G401 (cell line): ENCODE measurements around the gene IFRD1. TPM values are rescaled to one million over a fixed set of nuclear protein-coding genes. Genes with fewer than 3 reads are reported as not detected.

Source experiments
- DNase-seq: peaks from one replicate; pipeline ENCODE4 v3.0.0-alpha.2; 2015; ENCODE audit warnings: low spot score
- in situ Hi-C: cut with HindIII; loops from 2 replicates; pipeline ENCODE4 v1.10.0; 2016; ENCODE audit warnings: low sequenced_read_pairs, mixed read lengths
- total RNA-seq: library from RNA; depleted of rRNA; stranded (reverse); fragments of >200 nt; shearing (Covaris generic); gene quantifications from 2 replicates; pipeline ENCODE4 v1.2.3, GENCODE V29; 2014

IFRD1 gene
- total RNA-seq, 1 experiment from 2014 or later = 26.3 TPM

- DNase-seq = no peak
- in situ Hi-C loops = no loop called here
These were observed 31.0 kb downstream of the IFRD1 start for GRCh38 chr7:112481121-112481736.

- in situ Hi-C loops = no loop called here
- DNase-seq = no peak
These were observed 31.8 kb downstream of the IFRD1 start for GRCh38 chr7:112481833-112482670.

GRCh38 chr7:112484671-112485167, 34.5 kb downstream of the IFRD1 start:
- no peak for DNase-seq
- in situ Hi-C loops = no loop called here

GRCh38 chr7:112485766-112486165, 35.5 kb downstream of the IFRD1 start:
- no peak for DNase-seq
- in situ Hi-C loops = no loop called here

- DNase-seq = no peak
- in situ Hi-C loops = no loop called here
These were observed 37.4 kb downstream of the IFRD1 start for GRCh38 chr7:112487457-112488263.

GRCh38 chr7:112488264-112488552, 37.9 kb downstream of the IFRD1 start:
- in situ Hi-C loops = no loop called here

GRCh38 chr7:112492186-112492585, 41.9 kb downstream of the IFRD1 start:
- in situ Hi-C loops = no loop called here
- DNase-seq = no peak

More at GRCh38 chr7:112488264-112488552, 37.9 kb downstream of the IFRD1 start:
- DNase-seq = no peak

GRCh38 chr7:112494656-112495055, 44.4 kb downstream of the IFRD1 start:
- DNase-seq = no peak
- in situ Hi-C loops = no loop called here

GRCh38 chr7:112495156-112495788, 45.0 kb downstream of the IFRD1 start:
- DNase-seq = no peak
- in situ Hi-C loops = no loop called here

- peak; percentile 72 for DNase-seq
- in situ Hi-C loops = no loop called here
These were observed 45.7 kb downstream of the IFRD1 start for GRCh38 chr7:112495810-112496462.

GRCh38 chr7:112497481-112497880, 47.2 kb downstream of the IFRD1 start:
- in situ Hi-C loops = no loop called here
- DNase-seq = no peak

- no peak for DNase-seq
- in situ Hi-C loops = no loop called here
These were observed 50.4 kb downstream of the IFRD1 start for GRCh38 chr7:112500619-112501018.

GRCh38 chr7:112501801-112502503, 51.7 kb downstream of the IFRD1 start:
- DNase-seq = no peak
- in situ Hi-C loops = no loop called here

- in situ Hi-C loops = no loop called here
- DNase-seq = no peak
These were observed 52.4 kb downstream of the IFRD1 start for GRCh38 chr7:112502700-112503099.

- DNase-seq = no peak
- in situ Hi-C loops = no loop called here
These were observed 53.2 kb downstream of the IFRD1 start for GRCh38 chr7:112503361-112503972.

- in situ Hi-C loops = no loop called here
- DNase-seq = no peak
These were observed 53.9 kb downstream of the IFRD1 start for GRCh38 chr7:112504093-112504695.

GRCh38 chr7:112505495-112505894, 55.2 kb downstream of the IFRD1 start:
- in situ Hi-C loops = no loop called here
- DNase-seq = no peak

- in situ Hi-C loops = no loop called here
- DNase-seq = no peak
These were observed 58.1 kb downstream of the IFRD1 start for GRCh38 chr7:112508404-112508803.
